Fibroblast of villous mesenchyme (primary cell): ENCODE results near the gene CEACAM8. TPM values are rescaled to one million over a fixed set of nuclear protein-coding genes. Genes with fewer than 3 reads are reported as not detected.

Experiments
- DNase-seq: peaks from one replicate; pipeline ENCODE4 v3.0.0-alpha.2; 2010; ENCODE audit warnings: low read depth
- H3K4me3 ChIP-seq: 2 replicates; pipeline ENCODE4 v1.5.1; 2011; ENCODE audit warnings: low read depth, mild to moderate bottlenecking, low read length
- CTCF ChIP-seq: IDR thresholded peaks from 2 replicates; pipeline ENCODE4 v1.5.1; 2012; ENCODE audit warnings: low read depth, mild to moderate bottlenecking, low read length; ENCODE audit not compliant: insufficient read depth
- total RNA-seq: library from RNA; depleted of rRNA; stranded (reverse); fragments of >200 nt; gene quantifications from 2 replicates; pipeline ENCODE4 v1.2.3, GENCODE V29; 2012

The CEACAM8 gene
- total RNA-seq, 1 donor = not detected

GRCh38 chr19:42573642-42574041 is 21.1 kb downstream of the CEACAM8 start:
- no peak for DNase-seq
- H3K4me3 ChIP-seq = no peak overlapping the region
- no peak for TF ChIP-seq CTCF

GRCh38 chr19:42571116-42571515 is 23.6 kb downstream of the CEACAM8 start:
- TF ChIP-seq CTCF = no peak
- no peak overlapping the region for H3K4me3 ChIP-seq
- no peak for DNase-seq

GRCh38 chr19:42569193-42569592 is 25.5 kb downstream of the CEACAM8 start:
- TF ChIP-seq CTCF = no peak
- H3K4me3 ChIP-seq = no peak overlapping the region

GRCh38 chr19:42568006-42568405 is 26.7 kb downstream of the CEACAM8 start:
- DNase-seq = no peak
- TF ChIP-seq CTCF = no peak
- H3K4me3 ChIP-seq = no peak overlapping the region

More at GRCh38 chr19:42569193-42569592, 25.5 kb downstream of the CEACAM8 start:
- no peak for DNase-seq

- no peak for DNase-seq
- TF ChIP-seq CTCF = no peak
- H3K4me3 ChIP-seq = no peak overlapping the region
These were observed 27.2 kb downstream of the CEACAM8 start for GRCh38 chr19:42567567-42567966.

- peak; percentile 44 for DNase-seq
- TF ChIP-seq CTCF = peak; percentile 73
These were observed 31.1 kb downstream of the CEACAM8 start for GRCh38 chr19:42563352-42564210.

More at GRCh38 chr19:42563352-42564210, 31.1 kb downstream of the CEACAM8 start:
- no peak overlapping the region for H3K4me3 ChIP-seq
